ENCODE data around the gene RRAGD.

Gene RRAGD

GRCh38 chr6:89314692-89315091 is 97.4 kb downstream of the RRAGD start:
- peaks cover 20% of the 10 kb centered on the region for H3K4me1 Mint-ChIP-seq
- no peak overlapping the region for H3K27ac Mint-ChIP-seq
- peaks cover 26% of the 10 kb centered on the region for H3K36me3 Mint-ChIP-seq (ENCODE audit: low read depth)
- TF ChIP-seq CTCF (IDR thresholded peaks at IDR 0.05): no peak
- H3K4me3 Mint-ChIP-seq: no peak overlapping the region
- H3K27me3 Mint-ChIP-seq (ENCODE audit: low read depth, poor library complexity): peaks cover 3% of the 10 kb centered on the region
- peaks cover 12% of the 10 kb centered on the region for H3K9me3 Mint-ChIP-seq
- DNase-seq: no peak

Measured in nephron progenitor cell (in vitro differentiated cells).